OCI-LY3 (cell line): ENCODE results near the gene MAGED4.

Source experiments
- H2AFZ ChIP-seq: fragments of 200-600, 300-600 bp; shearing (Covaris generic); 2 replicates; pipeline ENCODE4 v1.6.0; 2014; ENCODE audit warnings: antibody characterized with exemption, low read depth, low read length
- H3K27ac ChIP-seq: fragments of 200-600, 300-600 bp; sonication (generic); 2 replicates; pipeline ENCODE4 v1.5.1; 2014; ENCODE audit warnings: mild to moderate bottlenecking, low read length, moderate library complexity, mixed read lengths
- H3K27me3 ChIP-seq: fragments of 200-600, 300-600 bp; sonication (generic); 2 replicates; pipeline ENCODE4 v1.6.1; 2014; ENCODE audit warnings: low read depth, low read length, mixed read lengths
- H3K36me3 ChIP-seq: fragments of 200-600, 300-600 bp; sonication (generic); replicated peaks from 2 replicates; pipeline ENCODE3; 2014; ENCODE audit warnings: low read depth, low read length, mixed read lengths
- H3K4me1 ChIP-seq: fragments of 300-600, 200-600 bp; sonication (generic); 2 replicates; pipeline ENCODE4 v1.6.1; 2014; ENCODE audit warnings: low read length, mixed read lengths
- H3K4me2 ChIP-seq: fragments of 200-600, 300-600 bp; sonication (generic); 2 replicates; pipeline ENCODE4 v1.6.1; 2014; ENCODE audit warnings: low read length, mixed read lengths
- H3K4me3 ChIP-seq: fragments of 300-600, 200-600 bp; sonication (generic); 2 replicates; pipeline ENCODE4 v1.5.1; 2014; ENCODE audit warnings: antibody characterized with exemption, mild to moderate bottlenecking, low read length, moderate library complexity
- H3K79me2 ChIP-seq: fragments of 300-600, 200-600 bp; shearing (Covaris generic); 2 replicates; pipeline ENCODE4 v1.6.1; 2014; ENCODE audit warnings: mild to moderate bottlenecking, low read length, mixed read lengths
- H3K9ac ChIP-seq: fragments of 300-600, 200-600 bp; shearing (Covaris generic); 2 replicates; pipeline ENCODE4 v1.6.0; 2014; ENCODE audit warnings: mild to moderate bottlenecking, low read length, moderate library complexity
- H3K9me3 ChIP-seq: fragments of 200-600, 300-600 bp; shearing (Covaris generic); 2 replicates; pipeline ENCODE4 v1.6.1; 2014; ENCODE audit warnings: low read length, mixed read lengths; ENCODE audit not compliant: insufficient read depth
- H4K20me1 ChIP-seq: fragments of 200-600, 300-600 bp; sonication (generic); 2 replicates; pipeline ENCODE4 v1.6.1; 2016; ENCODE audit warnings: low read length, mixed read lengths; ENCODE audit not compliant: insufficient read depth
- CTCF ChIP-seq: fragments of 200-600, 300-600 bp; sonication (generic); IDR thresholded peaks from 2 replicates; pipeline ENCODE4 v1.5.1; 2014; ENCODE audit warnings: antibody characterized with exemption, low read length, low read depth
- EZH2phosphoT487 ChIP-seq: fragments of 200-600 bp; shearing (Covaris generic); IDR thresholded peaks from 2 replicates; pipeline ENCODE4 v1.6.1; 2018; ENCODE audit warnings: antibody characterized with exemption, mixed run types, low read depth

Gene MAGED4

GRCh38 chrX:52217494-52218160 lies 32.9 kb downstream of the MAGED4 start:
- no peak overlapping the region for H3K9ac ChIP-seq
- no peak overlapping the region for H3K4me2 ChIP-seq
- H3K27me3 ChIP-seq = no peaks in the 10 kb centered on the region
- no peaks in the 10 kb centered on the region for H3K9me3 ChIP-seq
- no peaks in the 10 kb centered on the region for H3K79me2 ChIP-seq
- no peaks in the 10 kb centered on the region for H3K36me3 ChIP-seq
- no peak overlapping the region for H3K4me3 ChIP-seq
- no peak overlapping the region for H2AFZ ChIP-seq
- no peaks in the 10 kb centered on the region for H4K20me1 ChIP-seq
- no peaks in the 10 kb centered on the region for H3K4me1 ChIP-seq
- TF ChIP-seq EZH2phosphoT487 (no peak), CTCF (no peak)
- H3K27ac ChIP-seq = no peak overlapping the region

- Histone ChIP-seq H3K36me3 (no peaks in the 10 kb centered on the region), H3K4me1 (no peaks in the 10 kb centered on the region), H2AFZ (no peak overlapping the region), H3K9ac (no peak overlapping the region), H3K4me3 (no peak overlapping the region), H3K79me2 (no peaks in the 10 kb centered on the region), H3K27me3 (no peaks in the 10 kb centered on the region), H3K9me3 (no peaks in the 10 kb centered on the region), H4K20me1 (no peaks in the 10 kb centered on the region), H3K4me2 (no peak overlapping the region), H3K27ac (no peak overlapping the region)
- TF ChIP-seq EZH2phosphoT487 = no peak
- no peak for TF ChIP-seq CTCF
These were observed 36.2 kb downstream of the MAGED4 start for GRCh38 chrX:52220936-52221335.
